Activated T-helper 1 cell treated with anti-CD3 and anti-CD28 coated beads, Interleukin-2, amount 50 U/mL, for 16 hours (primary cell): Measurements from ENCODE around the gene SLC38A11.

ENCODE experiments used
- DNase-seq, 2 donors: peaks; one replicate each; pipeline ENCODE4 v3.0.0-alpha.2; 2020; ENCODE audit warnings: low read depth in 1 of 2, low spot score in 1 of 2

Gene SLC38A11

GRCh38 chr2:164915566-164915965 lies 39.8 kb downstream of the SLC38A11 start:
- DNase-seq = no peak

- no peak for DNase-seq
These were observed 41.5 kb downstream of the SLC38A11 start for GRCh38 chr2:164913640-164914350.

GRCh38 chr2:164913011-164913410 lies 42.3 kb downstream of the SLC38A11 start:
- no peak for DNase-seq

GRCh38 chr2:164911832-164912231 lies 43.5 kb downstream of the SLC38A11 start:
- no peak for DNase-seq

- DNase-seq = no peak
These were observed 45.0 kb downstream of the SLC38A11 start for GRCh38 chr2:164910101-164910899.

- no peak for DNase-seq
These were observed 48.4 kb downstream of the SLC38A11 start for GRCh38 chr2:164906947-164907346.

GRCh38 chr2:164905307-164905706 lies 50.0 kb downstream of the SLC38A11 start:
- no peak for DNase-seq

GRCh38 chr2:164903951-164904350 lies 51.4 kb downstream of the SLC38A11 start:
- no peak for DNase-seq

GRCh38 chr2:164903204-164903603 lies 52.1 kb downstream of the SLC38A11 start:
- DNase-seq = no peak

- no peak for DNase-seq
These were observed 56.2 kb downstream of the SLC38A11 start for GRCh38 chr2:164899121-164899520.

GRCh38 chr2:164898475-164898874 lies 56.9 kb downstream of the SLC38A11 start:
- DNase-seq = no peak

GRCh38 chr2:164897469-164898260 lies 57.7 kb downstream of the SLC38A11 start:
- no peak for DNase-seq

GRCh38 chr2:164896634-164897355 lies 58.5 kb downstream of the SLC38A11 start:
- DNase-seq = no peak

- no peak for DNase-seq
These were observed 59.1 kb downstream of the SLC38A11 start for GRCh38 chr2:164896226-164896625.

GRCh38 chr2:164891460-164891859 lies 63.9 kb downstream of the SLC38A11 start:
- DNase-seq = no peak

GRCh38 chr2:164890544-164890943 lies 64.8 kb downstream of the SLC38A11 start:
- no peak for DNase-seq

- no peak for DNase-seq
These were observed 66.7 kb downstream of the SLC38A11 start for GRCh38 chr2:164888592-164888991.

GRCh38 chr2:164887434-164888144 lies 67.7 kb downstream of the SLC38A11 start:
- DNase-seq = no peak

GRCh38 chr2:164882276-164882675 lies 73.0 kb downstream of the SLC38A11 start:
- DNase-seq = no peak

- no peak for DNase-seq
These were observed 73.8 kb downstream of the SLC38A11 start for GRCh38 chr2:164881524-164881923.
